K562 (cell line): ENCODE results near the gene STK17A. TPM values are rescaled to one million over a fixed set of nuclear protein-coding genes. Genes with fewer than 3 reads are reported as not detected.

Experiments
- BCLAF1 ChIP-seq, 2 experiments: fragments of 450-650 bp in 1 of 2; IDR thresholded peaks; 2 replicates each; pipeline ENCODE4 v1.6.1; 2011 to 2017; ENCODE audit warnings: low read depth in 2 of 2, antibody characterized with exemption in 1 of 2, borderline replicate concordance in 1 of 2, low read length in 1 of 2, mild to moderate bottlenecking in 1 of 2, mixed read lengths in 1 of 2; ENCODE audit not compliant: control insufficient read depth in 1 of 2
- CBX8 ChIP-seq: fragments of 200-600 bp; sonication (generic); IDR thresholded peaks from 2 replicates; pipeline ENCODE4 v1.6.1; 2012; ENCODE audit warnings: borderline replicate concordance, mixed run types, low read depth, mild to moderate bottlenecking, moderate library complexity, mixed read lengths, low read length, control low read depth, inconsistent platforms; ENCODE audit not compliant: poor library complexity, severe bottlenecking; ENCODE audit errors: extremely low read depth
- CHCHD3 ChIP-seq: fragments of 250-450 bp; sonication (Bioruptor Pico); IDR thresholded peaks from 2 replicates; pipeline ENCODE4 v2.1.2; 2022; ENCODE audit warnings: mild to moderate bottlenecking
- CREM ChIP-seq: IDR thresholded peaks from 2 replicates; pipeline ENCODE4 v1.6.1; 2014; ENCODE audit warnings: antibody characterized with exemption, low read depth
- DACH1 ChIP-seq: fragments of 450-650 bp; IDR thresholded peaks from 2 replicates; pipeline ENCODE4 v1.6.1; 2018; ENCODE audit not compliant: partially characterized antibody
- E2F4 ChIP-seq: sonication (generic); formaldehyde crosslinking; IDR thresholded peaks from 2 replicates; pipeline ENCODE4 v1.8.0; 2022; ENCODE audit warnings: mild to moderate bottlenecking, low read depth, missing genetic modification reagents
- HDAC3 ChIP-seq: fragments of 450-650 bp; IDR thresholded peaks from 2 replicates; pipeline ENCODE4 v1.6.1; 2018; ENCODE audit warnings: borderline replicate concordance, mild to moderate bottlenecking, moderate library complexity; ENCODE audit not compliant: partially characterized antibody
- HIVEP1 ChIP-seq: fragments of 250-450 bp; sonication (Bioruptor Pico); IDR thresholded peaks from 2 replicates; pipeline ENCODE4 v1.4.0; 2020; ENCODE audit warnings: mild to moderate bottlenecking
- HMGN3 ChIP-seq: IDR thresholded peaks from 2 replicates; pipeline ENCODE4 v1.6.1; 2011; ENCODE audit warnings: borderline replicate concordance, low read depth, mild to moderate bottlenecking, mixed read lengths, low read length; ENCODE audit not compliant: insufficient read length; ENCODE audit errors: extremely low read depth
- HNRNPLL ChIP-seq: fragments of 200-400 bp; formaldehyde crosslinking; IDR thresholded peaks from 2 replicates; pipeline ENCODE4 v1.6.1; 2017; ENCODE audit warnings: low read length, low read depth, mild to moderate bottlenecking; ENCODE audit not compliant: poor library complexity, severe bottlenecking
- IFI16 ChIP-seq: fragments of 250-450 bp; sonication (Bioruptor Pico); IDR thresholded peaks from 2 replicates; pipeline ENCODE4 v2.1.2; 2022; ENCODE audit warnings: mild to moderate bottlenecking, inconsistent platforms
- JUNB ChIP-seq: fragments of 450-650 bp; formaldehyde crosslinking; conservative IDR thresholded peaks from 2 replicates; pipeline ENCODE4 v1.4.0; 2020; ENCODE audit warnings: mild to moderate bottlenecking
- KAT7 ChIP-seq: sonication (generic); formaldehyde crosslinking; IDR thresholded peaks from 2 replicates; pipeline ENCODE4 v1.8.0; 2022; ENCODE audit warnings: missing genetic modification reagents, mild to moderate bottlenecking, borderline replicate concordance
- KHSRP ChIP-seq: fragments of 450-650 bp; IDR thresholded peaks from 2 replicates; pipeline ENCODE4 v1.6.1; 2017
- NR1H2 ChIP-seq: sonication (generic); formaldehyde crosslinking; IDR thresholded peaks from 2 replicates; pipeline ENCODE4 v1.4.0; 2020; ENCODE audit warnings: mild to moderate bottlenecking, missing genetic modification reagents
- PHTF2 ChIP-seq: fragments of 250-450 bp; sonication (Bioruptor Pico); IDR thresholded peaks from 2 replicates; pipeline ENCODE4 v1.5.0; 2021; ENCODE audit warnings: mild to moderate bottlenecking
- POLR2B ChIP-seq: fragments of 450-650 bp; IDR thresholded peaks from 2 replicates; pipeline ENCODE4 v1.6.1; 2018; ENCODE audit warnings: low read depth; ENCODE audit not compliant: partially characterized antibody
- SP2 ChIP-seq: IDR thresholded peaks from 2 replicates; pipeline ENCODE4 v1.6.1; 2011; ENCODE audit warnings: mild to moderate bottlenecking, low read depth, low read length, moderate library complexity; ENCODE audit not compliant: poor library complexity, severe bottlenecking; ENCODE audit errors: extremely low read depth
- STAT5A ChIP-seq: IDR thresholded peaks from 2 replicates; pipeline ENCODE4 v1.6.1; 2012; ENCODE audit warnings: low read length, inconsistent platforms, borderline replicate concordance
- THRAP3 ChIP-seq: fragments of 450-650 bp; IDR thresholded peaks from 2 replicates; pipeline ENCODE4 v1.6.1; 2016; ENCODE audit warnings: mild to moderate bottlenecking, inconsistent platforms, borderline replicate concordance
- XRCC3 ChIP-seq: fragments of 450-650 bp; IDR thresholded peaks from 2 replicates; pipeline ENCODE4 v1.6.1; 2017; ENCODE audit warnings: mild to moderate bottlenecking, moderate library complexity
- ZNF57 ChIP-seq: fragments of 450-650 bp; formaldehyde crosslinking; IDR thresholded peaks from 2 replicates; pipeline ENCODE4 v1.4.0; 2020; ENCODE audit warnings: mild to moderate bottlenecking, moderate library complexity
- ZNF695 ChIP-seq: fragments of 450-650 bp; formaldehyde crosslinking; IDR thresholded peaks from 2 replicates; pipeline ENCODE4 v1.4.0; 2020; ENCODE audit warnings: mild to moderate bottlenecking, moderate library complexity
- ZNF696 ChIP-seq: fragments of 250-450 bp; sonication (Bioruptor Pico); conservative IDR thresholded peaks from 2 replicates; pipeline ENCODE4 v1.4.0; 2020; ENCODE audit warnings: mild to moderate bottlenecking, moderate library complexity
- ZNF76 ChIP-seq: fragments of 250-450 bp; sonication (Bioruptor Pico); IDR thresholded peaks from 2 replicates; pipeline ENCODE4 v1.4.0; 2020; ENCODE audit warnings: mild to moderate bottlenecking, moderate library complexity, borderline replicate concordance
- polyA plus RNA-seq, 8 experiments: library from polyadenylated mRNA; depleted of rRNA in 4 of 8; stranded (reverse) in 5 of 8; unstranded in 3 of 8; fragments of >200 nt; fragmentation: Nextera tagmentation in 2 of 8; fragmentation: Illumina TruSeq in 1 of 8; extraction: Ambion mirVana in 2 of 8; extraction: Trizol in 1 of 8; gene quantifications; 2 replicates each; pipeline versions ENCODE4 v1.2.1 to v1.2.3, GENCODE V29; 2011 to 2014; ENCODE audit warnings: inconsistent platforms in 1 of 8, missing spikeins in 1 of 8
- total RNA-seq, 7 experiments: library from RNA; depleted of rRNA in 6 of 7; stranded (reverse); fragments of >200 nt in 6 of 7; fragmentation: Illumina TruSeq in 2 of 7; extraction: Trizol in 2 of 7; gene quantifications; 2 replicates each; pipeline versions ENCODE4 v1.2.1 to v1.2.3, GENCODE V29; 2011 to 2021; ENCODE audit warnings: low replicate concordance in 1 of 7

STK17A gene
- total and polyA plus RNA-seq, 9 of the 15 experiments (the other 6 are each of a cell fraction or from before 2014, with no cell fraction given) = 3.4 to 16.3 (median 13.2) TPM

DNA sequence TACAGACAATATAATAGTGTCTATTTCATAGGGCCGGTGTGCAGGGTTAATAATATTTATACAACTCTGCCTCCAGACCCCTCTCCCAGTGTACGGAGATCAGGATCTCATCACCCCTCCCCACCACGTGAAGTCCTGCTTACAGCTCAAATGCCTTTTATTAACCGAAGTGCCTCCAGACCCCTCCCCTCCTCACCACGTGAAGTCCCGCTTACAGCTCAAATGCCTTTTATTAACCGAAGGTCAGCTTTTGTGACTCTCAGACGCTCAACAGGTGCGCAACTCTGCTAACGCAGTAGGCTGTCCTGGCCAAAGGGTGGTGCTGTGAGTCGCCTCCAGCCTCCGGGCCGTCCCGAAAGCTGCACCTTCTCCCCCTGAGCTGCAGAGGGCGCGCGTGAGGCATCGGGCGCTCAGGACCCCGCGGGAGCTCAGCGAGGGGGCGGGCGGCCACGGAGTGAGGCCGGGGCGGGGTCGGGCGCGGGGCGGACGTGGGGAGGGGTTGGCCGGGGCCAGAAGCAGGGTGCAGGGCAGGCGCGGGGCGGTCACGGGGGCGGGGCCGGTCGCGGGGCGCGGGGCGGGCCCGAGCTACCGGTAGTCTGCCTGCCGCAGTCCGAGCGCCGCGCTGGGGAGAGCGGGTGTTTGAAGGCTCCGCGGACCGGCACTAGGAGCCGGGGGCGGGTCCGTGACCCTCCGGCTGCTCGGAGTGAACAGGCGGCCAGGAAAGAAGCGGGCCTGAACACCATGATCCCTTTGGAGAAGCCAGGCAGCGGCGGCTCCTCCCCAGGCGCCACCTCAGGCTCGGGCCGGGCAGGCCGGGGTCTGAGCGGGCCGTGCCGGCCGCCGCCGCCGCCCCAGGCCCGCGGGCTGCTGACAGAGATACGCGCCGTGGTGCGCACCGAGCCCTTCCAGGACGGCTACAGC is at the start of gene STK17A (continued):
- no peak for TF ChIP-seq IFI16
- peak; percentile 80 for TF ChIP-seq HMGN3
- TF ChIP-seq POLR2B = peak; percentile 71
- 0 out of 2 replicates have a peak, but pooled peaks have one; percentile 31 for TF ChIP-seq KAT7 (CRISPR knock-in tag)
- TF ChIP-seq ZNF695 (CRISPR knock-in tag) = no peak
- TF ChIP-seq ZNF76 (CRISPR knock-in tag) = 0 out of 2 replicates have a peak, but pooled peaks have one; percentile 69
- TF ChIP-seq HIVEP1 (CRISPR knock-in tag) = no peak
- no peak for TF ChIP-seq BCLAF1 (IDR thresholded peaks at IDR 0.05; ENCODE audit: borderline replicate concordance in 1 of 2, control insufficient read depth in 1 of 2, low read depth in 2 of 2, low read length in 1 of 2)
- TF ChIP-seq HDAC3 = no peak
- TF ChIP-seq JUNB (CRISPR knock-in tag) = no peak
- no peak for TF ChIP-seq HNRNPLL
- TF ChIP-seq SP2 = no peak
- no peak for TF ChIP-seq CHCHD3
- TF ChIP-seq ZNF57 (CRISPR knock-in tag) = no peak
- TF ChIP-seq E2F4 (CRISPR knock-in tag) = no peak
- no peak for TF ChIP-seq THRAP3
- TF ChIP-seq DACH1 = no peak
- TF ChIP-seq NR1H2 = no peak
- no peak for TF ChIP-seq XRCC3
- TF ChIP-seq CREM = no peak
- no peak for TF ChIP-seq CBX8
- TF ChIP-seq KHSRP = no peak
- no peak for TF ChIP-seq PHTF2
- TF ChIP-seq ZNF696 (CRISPR knock-in tag) = no peak
- TF ChIP-seq STAT5A = no peak
